ENCODE data around the gene SEZ6L.

DNA sequence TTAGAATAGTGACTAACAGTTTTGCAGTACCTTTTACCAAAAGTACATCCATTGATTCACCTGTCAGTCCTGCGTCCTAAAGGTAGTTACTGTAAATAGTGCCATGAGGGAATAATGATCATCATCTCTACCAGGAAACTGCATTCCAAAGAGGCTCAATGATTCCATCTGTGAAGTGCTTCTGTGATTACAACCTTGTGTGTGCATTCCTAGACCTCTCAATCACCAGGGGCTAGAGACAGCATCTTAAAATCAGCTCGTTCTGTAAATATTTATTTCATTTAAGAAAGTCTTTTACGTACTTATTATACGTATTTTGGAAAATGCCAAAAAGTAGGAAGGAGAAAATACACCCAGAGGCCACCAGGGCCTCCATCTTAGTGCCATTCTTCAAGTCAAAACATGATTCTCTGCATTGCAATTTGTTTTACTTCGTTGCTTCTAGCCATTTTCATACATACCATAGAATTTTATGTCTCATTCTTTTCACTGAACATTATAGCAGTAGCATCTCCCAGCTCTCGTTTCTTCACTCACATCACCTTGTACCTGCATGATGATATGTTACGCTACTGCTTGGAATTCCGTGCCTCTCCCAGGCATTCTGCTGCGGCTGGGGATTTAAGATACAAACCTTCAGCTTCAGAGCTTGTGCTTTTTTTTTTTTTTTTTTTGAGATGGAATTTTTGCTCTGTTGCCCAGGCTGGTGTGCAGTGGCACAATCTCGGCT is 117.0 kb downstream of the SEZ6L start:
- TF ChIP-seq, protein P1, sequence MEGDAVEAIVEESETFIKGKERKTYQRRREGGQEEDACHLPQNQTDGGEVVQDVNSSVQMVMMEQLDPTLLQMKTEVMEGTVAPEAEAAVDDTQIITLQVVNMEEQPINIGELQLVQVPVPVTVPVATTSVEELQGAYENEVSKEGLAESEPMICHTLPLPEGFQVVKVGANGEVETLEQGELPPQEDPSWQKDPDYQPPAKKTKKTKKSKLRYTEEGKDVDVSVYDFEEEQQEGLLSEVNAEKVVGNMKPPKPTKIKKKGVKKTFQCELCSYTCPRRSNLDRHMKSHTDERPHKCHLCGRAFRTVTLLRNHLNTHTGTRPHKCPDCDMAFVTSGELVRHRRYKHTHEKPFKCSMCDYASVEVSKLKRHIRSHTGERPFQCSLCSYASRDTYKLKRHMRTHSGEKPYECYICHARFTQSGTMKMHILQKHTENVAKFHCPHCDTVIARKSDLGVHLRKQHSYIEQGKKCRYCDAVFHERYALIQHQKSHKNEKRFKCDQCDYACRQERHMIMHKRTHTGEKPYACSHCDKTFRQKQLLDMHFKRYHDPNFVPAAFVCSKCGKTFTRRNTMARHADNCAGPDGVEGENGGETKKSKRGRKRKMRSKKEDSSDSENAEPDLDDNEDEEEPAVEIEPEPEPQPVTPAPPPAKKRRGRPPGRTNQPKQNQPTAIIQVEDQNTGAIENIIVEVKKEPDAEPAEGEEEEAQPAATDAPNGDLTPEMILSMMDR (IDR thresholded peaks at IDR 0.05): no peak
- TF ChIP-seq ZNF302 (CRISPR knock-in tag; IDR thresholded peaks at IDR 0.05): no peak
- TF ChIP-seq POLR2A (IDR thresholded peaks at IDR 0.05; ENCODE audit: low read length): no peak

All from A549 (cell line).